ENCODE data around the gene ADISSP. TPM values are rescaled to one million over a fixed set of nuclear protein-coding genes. Genes with fewer than 3 reads are reported as not detected.

The ADISSP gene
- total and polyA plus RNA-seq, 2 of the 13 experiments (the other 11 are each of a cell fraction or from before 2014, with no cell fraction given) = 38.3 to 90.6 TPM

GRCh38 chr20:3710703-3711483 lies 56.7 kb downstream of the ADISSP start (continued):
- TF ChIP-seq RBM22 (optimal IDR thresholded peaks at IDR 0.05; ENCODE audit: low read length) (no peak), CENPBD1 (CRISPR knock-in tag; IDR thresholded peaks at IDR 0.05; ENCODE audit: borderline replicate concordance, low read depth) (no peak), BCL3 (CRISPR knock-in tag; IDR thresholded peaks at IDR 0.05) (peak; percentile 66; the same call in 1 of the 2 replicates), ZBTB26 (CRISPR knock-in tag; IDR thresholded peaks at IDR 0.05; ENCODE audit: borderline replicate concordance) (peak; percentile 39; the same call in 1 of the 2 replicates), HNRNPLL (IDR thresholded peaks at IDR 0.05; ENCODE audit: low read depth, low read length, poor library complexity, severe bottlenecking) (peak; percentile 52), TFDP1 (CRISPR knock-in tag; IDR thresholded peaks at IDR 0.05; ENCODE audit: borderline replicate concordance) (no peak), ZNF580 (CRISPR knock-in tag; IDR thresholded peaks at IDR 0.05; ENCODE audit: borderline replicate concordance, low read depth) (peak; percentile 16; the same call in 1 of the 2 replicates), SRF (IDR thresholded peaks at IDR 0.05; ENCODE audit: low read depth, low read length) (no peak), PRPF4 (IDR thresholded peaks at IDR 0.05; ENCODE audit: low read depth, low read length, poor library complexity, severe bottlenecking) (no peak), ZFP91 (CRISPR knock-in tag; IDR thresholded peaks at IDR 0.05; ENCODE audit: borderline replicate concordance) (peak; percentile 51; the same call in 1 of the 2 replicates), ZNF350 (CRISPR knock-in tag; IDR thresholded peaks at IDR 0.05; ENCODE audit: borderline replicate concordance, low read depth) (0 out of 2 replicates have a peak, but pooled peaks have one; percentile 46), ZNF589 (CRISPR knock-in tag; conservative IDR thresholded peaks at IDR 0.05) (no peak), ZSCAN9 (CRISPR knock-in tag; IDR thresholded peaks at IDR 0.05; ENCODE audit: borderline replicate concordance) (no peak), ZNF609 (CRISPR knock-in tag; IDR thresholded peaks at IDR 0.05; ENCODE audit: borderline replicate concordance) (no peak), PPARG (CRISPR knock-in tag; conservative IDR thresholded peaks at IDR 0.05) (0 out of 2 replicates have a peak, but pooled peaks have one; percentile 20), NFE2 (CRISPR knock-in tag; IDR thresholded peaks at IDR 0.05) (no peak)

Measured in HepG2 (cell line).